Activated CD8-positive, alpha-beta T cell treated with anti-CD3 and anti-CD28 coated beads for 36 hours (primary cell): ENCODE results near the gene COA6. TPM values are rescaled to one million over a fixed set of nuclear protein-coding genes. Genes with fewer than 3 reads are reported as not detected.

Source experiments
- ATAC-seq: fragments of 200-7000 bp; cut with Tn5 transposase; one replicate; pipeline ENCODE4 v1.10.0; 2021; ENCODE audit warnings: mild to moderate bottlenecking, moderate library complexity
- CTCF ChIA-PET: fragments of 350-600 bp; sonication (Branson Sonifier 250); formaldehyde crosslinking; loops from one replicate; lab custom pipeline; 2021; ENCODE audit warnings: antibody characterized with exemption; lab: Charles Lee
- POLR2A ChIA-PET: fragments of 350-600 bp; sonication (Branson Sonifier 250); formaldehyde crosslinking; loops from one replicate; lab custom pipeline; 2021; ENCODE audit warnings: antibody characterized with exemption; lab: Charles Lee
- DNase-seq: peaks from one replicate; pipeline ENCODE4 v3.0.0-alpha.2; 2020
- H3K27ac Mint-ChIP-seq: one replicate; pipeline ENCODE4 v1.8.0; 2021; ENCODE audit warnings: mild to moderate bottlenecking, mixed read lengths
- H3K27me3 Mint-ChIP-seq: one replicate; pipeline ENCODE4 v1.8.0; 2021; ENCODE audit warnings: mixed read lengths
- H3K36me3 Mint-ChIP-seq: one replicate; pipeline ENCODE4 v1.8.0; 2021; ENCODE audit warnings: low read depth, mixed read lengths
- H3K4me1 Mint-ChIP-seq: one replicate; pipeline ENCODE4 v1.8.0; 2021; ENCODE audit warnings: low read depth, mixed read lengths
- H3K4me3 Mint-ChIP-seq: one replicate; pipeline ENCODE4 v1.8.0; 2021; ENCODE audit warnings: mild to moderate bottlenecking, moderate library complexity, mixed read lengths
- H3K9me3 Mint-ChIP-seq: one replicate; pipeline ENCODE4 v1.8.0; 2021; ENCODE audit warnings: mixed read lengths
- intact Hi-C: fragments of 100-400 bp; cut with micrococcal nuclease; formaldehyde crosslinking; loops from one replicate; pipeline ENCODE4 v1.10.0; 2022
- total RNA-seq, 2 experiments: library from RNA; stranded (reverse); gene quantifications; one replicate each; pipeline ENCODE4 v1.2.3, GENCODE V29; 2021
- TF ChIP-seq, protein P1 (sequence below): fragments of 200-600 bp; IDR thresholded peaks from one replicate; pipeline ENCODE4 v1.8.0; 2022; ENCODE audit warnings: antibody characterized with exemption, mild to moderate bottlenecking

The COA6 gene
- total RNA-seq, 2 experiments from 2014 or later: 59.8 to 61.8 TPM

DNA sequence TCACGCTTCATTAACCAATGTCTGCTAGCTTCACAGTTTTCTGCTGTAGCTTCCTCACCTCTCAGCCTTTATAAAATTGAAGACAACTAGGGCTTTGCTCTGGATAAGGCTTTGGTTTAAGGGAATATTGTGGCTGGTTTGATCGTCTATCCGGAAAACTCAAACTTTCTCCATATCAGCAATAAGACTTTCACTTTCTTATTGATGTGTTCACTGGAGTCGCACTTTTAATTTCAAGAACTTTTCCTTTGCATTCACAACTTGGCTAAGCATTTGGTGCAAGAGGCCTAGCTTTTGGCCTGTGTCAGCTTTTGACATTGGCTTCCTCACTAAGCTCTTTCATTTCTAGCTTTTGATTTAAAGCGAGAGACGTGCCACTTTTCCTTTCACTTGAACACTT lies 12.9 kb downstream of the COA6 start:
- Mint-ChIP-seq H3K27me3 (no peaks in the 10 kb centered on the region), H3K4me3 (no peak overlapping the region), H3K36me3 (peaks cover 32% of the 10 kb centered on the region), H3K27ac (no peak overlapping the region), H3K9me3 (no peaks in the 10 kb centered on the region), H3K4me1 (peaks cover 9% of the 10 kb centered on the region)
- TF ChIP-seq, protein P1, sequence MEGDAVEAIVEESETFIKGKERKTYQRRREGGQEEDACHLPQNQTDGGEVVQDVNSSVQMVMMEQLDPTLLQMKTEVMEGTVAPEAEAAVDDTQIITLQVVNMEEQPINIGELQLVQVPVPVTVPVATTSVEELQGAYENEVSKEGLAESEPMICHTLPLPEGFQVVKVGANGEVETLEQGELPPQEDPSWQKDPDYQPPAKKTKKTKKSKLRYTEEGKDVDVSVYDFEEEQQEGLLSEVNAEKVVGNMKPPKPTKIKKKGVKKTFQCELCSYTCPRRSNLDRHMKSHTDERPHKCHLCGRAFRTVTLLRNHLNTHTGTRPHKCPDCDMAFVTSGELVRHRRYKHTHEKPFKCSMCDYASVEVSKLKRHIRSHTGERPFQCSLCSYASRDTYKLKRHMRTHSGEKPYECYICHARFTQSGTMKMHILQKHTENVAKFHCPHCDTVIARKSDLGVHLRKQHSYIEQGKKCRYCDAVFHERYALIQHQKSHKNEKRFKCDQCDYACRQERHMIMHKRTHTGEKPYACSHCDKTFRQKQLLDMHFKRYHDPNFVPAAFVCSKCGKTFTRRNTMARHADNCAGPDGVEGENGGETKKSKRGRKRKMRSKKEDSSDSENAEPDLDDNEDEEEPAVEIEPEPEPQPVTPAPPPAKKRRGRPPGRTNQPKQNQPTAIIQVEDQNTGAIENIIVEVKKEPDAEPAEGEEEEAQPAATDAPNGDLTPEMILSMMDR: no peak
- intact Hi-C loops: no loop called here
- ChIA-PET CTCF (no interaction called here), POLR2A (interaction anchor here (1.3 kb wide), 1 partner anchor 13 kb away, joined by 9 read pairs; the partner anchor contains the start of gene COA6)
- DNase-seq: no peak
- no peak for ATAC-seq

- DNase-seq (no peak), ATAC-seq (no peak)
- CTCF ChIA-PET: no interaction called here
- H3K36me3 Mint-ChIP-seq: peaks cover 33% of the 10 kb centered on the region
- H3K9me3 Mint-ChIP-seq: no peaks in the 10 kb centered on the region
- H3K27me3 Mint-ChIP-seq: no peaks in the 10 kb centered on the region
- intact Hi-C loops: no loop called here
- H3K4me1 Mint-ChIP-seq: peaks cover 7% of the 10 kb centered on the region
- no peak overlapping the region for H3K27ac Mint-ChIP-seq
- POLR2A ChIA-PET: interaction anchor here (0.9 to 2.0 kb wide), 2 partner anchors 14 kb away, joined by 3 to 10 read pairs; partner anchors contain the start of gene COA6
- TF ChIP-seq, protein P1: no peak
- no peak overlapping the region for H3K4me3 Mint-ChIP-seq
Measured at GRCh38 chr1:234388094-234388493, 14.8 kb downstream of the COA6 start.

DNA sequence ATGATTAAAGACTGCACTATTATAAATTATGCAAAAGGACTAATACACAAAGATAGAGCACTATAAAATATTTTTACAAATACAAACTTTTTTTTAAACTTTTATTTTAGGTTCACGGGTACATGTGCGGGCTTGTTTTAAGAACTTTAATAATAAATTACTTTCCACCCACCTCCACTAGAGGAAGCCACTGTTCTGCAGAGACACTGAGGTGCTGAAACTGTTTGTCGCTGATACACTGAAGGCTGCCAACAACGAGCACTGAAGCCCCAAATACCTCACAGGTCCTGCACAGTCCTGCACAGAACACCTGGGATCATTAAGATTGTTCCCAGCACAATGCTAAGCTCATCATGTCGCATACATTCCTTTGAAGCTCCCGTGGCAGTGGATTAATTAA lies 19.9 kb downstream of the COA6 start:
- H3K36me3 Mint-ChIP-seq: peaks cover 35% of the 10 kb centered on the region
- ChIA-PET CTCF (interaction anchor here (0.9 kb wide), 1 partner anchor 66 kb away, joined by 4 read pairs; no protein-coding TSS in a partner anchor), POLR2A (no interaction called here)
- no peak overlapping the region for H3K4me3 Mint-ChIP-seq
- H3K9me3 Mint-ChIP-seq: no peaks in the 10 kb centered on the region
- ATAC-seq (no peak), DNase-seq (no peak)
- no peak overlapping the region for H3K27ac Mint-ChIP-seq
- intact Hi-C loops: no loop called here
- TF ChIP-seq, protein P1: no peak
- H3K4me1 Mint-ChIP-seq: peaks cover 4% of the 10 kb centered on the region
- H3K27me3 Mint-ChIP-seq: no peaks in the 10 kb centered on the region

DNA sequence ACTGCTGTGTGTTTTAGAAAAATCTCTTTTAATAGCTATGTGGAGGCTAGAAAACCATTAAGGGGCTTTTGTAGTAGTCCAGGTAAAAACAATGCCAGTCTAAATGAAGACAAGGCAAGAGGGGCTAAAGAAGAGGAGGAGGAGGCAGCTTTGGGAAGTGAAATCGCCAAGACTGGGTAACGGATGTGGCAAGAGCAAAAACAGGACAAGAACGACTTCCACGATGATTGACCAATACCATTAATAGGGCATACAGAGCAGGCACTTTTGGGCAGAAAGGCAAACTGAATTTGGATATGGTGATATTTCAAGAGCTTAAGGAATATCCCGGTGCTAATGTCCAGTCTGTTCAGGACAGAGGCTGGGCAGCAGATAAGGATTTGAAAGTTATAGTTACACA lies 22.0 kb downstream of the COA6 start:
- DNase-seq (no peak), ATAC-seq (no peak)
- Mint-ChIP-seq H3K9me3 (no peaks in the 10 kb centered on the region), H3K36me3 (peaks cover 32% of the 10 kb centered on the region), H3K27me3 (no peaks in the 10 kb centered on the region), H3K4me3 (no peak overlapping the region), H3K4me1 (peaks cover 19% of the 10 kb centered on the region), H3K27ac (peak overlapping the region; percentile 6)
- ChIA-PET CTCF (interaction anchor here (0.8 kb wide), 1 partner anchor 68 kb away, joined by 3 read pairs; no protein-coding TSS in a partner anchor), POLR2A (interaction anchor here (0.5 to 0.8 kb wide), 2 partner anchors 21 to 43 kb away, joined by 3 to 5 read pairs; partner anchors contain the start of gene COA6)
- intact Hi-C loops: no loop called here
- TF ChIP-seq, protein P1: no peak

GRCh38 chr1:234396092-234396491 lies 22.8 kb downstream of the COA6 start:
- no peak for DNase-seq
- Mint-ChIP-seq H3K36me3 (peaks cover 31% of the 10 kb centered on the region), H3K4me1 (peaks cover 25% of the 10 kb centered on the region), H3K4me3 (no peak overlapping the region), H3K27me3 (no peaks in the 10 kb centered on the region), H3K9me3 (no peaks in the 10 kb centered on the region), H3K27ac (no peak overlapping the region)
- intact Hi-C loops: no loop called here
- TF ChIP-seq, protein P1: no peak
- ChIA-PET CTCF (no interaction called here), POLR2A (no interaction called here)
- no peak for ATAC-seq
